ENCODE measurements around the gene SNTG2. TPM values are rescaled to one million over a fixed set of nuclear protein-coding genes. Genes with fewer than 3 reads are reported as not detected.

Gene SNTG2
- total RNA-seq, 1 experiment from 2014 or later, result not detected

- H3K27me3 ChIP-seq, result no peaks in the 10 kb centered on the region
- H3K4me3 ChIP-seq, result no peak overlapping the region
- DNase-seq, result no peak
- no peaks in the 10 kb centered on the region for H3K36me3 ChIP-seq
- H3K9me3 ChIP-seq, result no peaks in the 10 kb centered on the region
Measured at GRCh38 chr2:1230155-1230893, 279.7 kb downstream of the SNTG2 start.

GRCh38 chr2:1231466-1232063 is 280.9 kb downstream of the SNTG2 start:
- H3K36me3 ChIP-seq, result no peaks in the 10 kb centered on the region
- H3K27me3 ChIP-seq, result no peaks in the 10 kb centered on the region
- no peaks in the 10 kb centered on the region for H3K9me3 ChIP-seq
- H3K4me3 ChIP-seq, result no peak overlapping the region
- no peak for DNase-seq

GRCh38 chr2:1233281-1233680 is 282.6 kb downstream of the SNTG2 start:
- no peak for DNase-seq

DNA sequence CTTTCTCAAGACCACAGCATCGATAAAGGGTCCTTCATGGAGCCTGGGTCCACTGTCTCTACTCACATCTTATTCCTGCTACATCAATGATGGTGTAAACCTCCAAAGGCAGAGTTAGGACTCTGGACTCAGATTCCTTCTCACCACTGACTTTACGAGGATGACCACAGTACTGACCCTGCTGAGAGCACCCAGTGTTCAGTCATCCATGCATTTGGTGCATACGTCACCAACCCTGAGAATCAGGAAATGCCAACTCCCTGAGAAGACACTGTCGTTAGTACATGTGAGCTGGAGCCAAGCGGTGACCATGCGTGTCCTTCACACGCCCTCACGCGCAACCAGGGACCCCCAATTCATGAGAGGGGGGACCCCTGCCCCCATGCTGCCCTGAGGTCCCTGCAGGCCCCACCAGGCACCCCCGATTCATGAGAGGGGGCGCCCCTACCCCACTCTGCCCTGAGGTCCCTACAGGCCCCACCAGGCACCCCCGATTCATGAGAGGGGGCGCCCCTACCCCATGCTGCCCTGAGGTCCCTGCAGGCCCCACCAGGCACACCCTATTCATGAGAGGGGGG is 284.2 kb downstream of the SNTG2 start:
- DNase-seq, result no peak
- Histone ChIP-seq H3K9me3 (no peaks in the 10 kb centered on the region), H3K4me3 (no peak overlapping the region), H3K36me3 (no peaks in the 10 kb centered on the region), H3K27me3 (no peaks in the 10 kb centered on the region)

More at GRCh38 chr2:1233281-1233680, 282.6 kb downstream of the SNTG2 start:
- Histone ChIP-seq H3K36me3 (no peaks in the 10 kb centered on the region), H3K4me3 (no peak overlapping the region), H3K9me3 (no peaks in the 10 kb centered on the region), H3K27me3 (no peaks in the 10 kb centered on the region)

DNA sequence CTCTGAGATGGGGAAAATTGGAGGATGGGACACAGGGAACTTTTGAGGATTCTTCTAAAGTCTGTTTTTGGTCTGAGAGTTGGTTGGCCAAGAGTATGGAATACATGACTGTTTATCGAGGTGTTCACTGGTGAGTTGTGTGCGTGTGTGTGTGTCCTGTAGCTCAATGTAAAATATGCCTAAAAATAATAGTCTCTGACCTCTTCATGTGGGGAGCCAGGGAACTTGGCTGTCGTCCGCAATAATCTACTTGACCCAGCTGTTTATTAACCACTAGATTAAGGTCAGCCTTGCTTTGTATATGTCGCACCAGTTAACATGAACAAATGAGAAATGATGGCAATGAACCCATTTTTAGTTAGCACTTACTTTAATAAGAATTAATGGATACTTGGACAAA is 285.2 kb downstream of the SNTG2 start:
- Histone ChIP-seq H3K36me3 (no peaks in the 10 kb centered on the region), H3K27me3 (no peaks in the 10 kb centered on the region), H3K4me3 (no peak overlapping the region), H3K9me3 (no peaks in the 10 kb centered on the region)
- no peak for DNase-seq

GRCh38 chr2:1236606-1237005 is 286.0 kb downstream of the SNTG2 start:
- Histone ChIP-seq H3K36me3 (no peaks in the 10 kb centered on the region), H3K4me3 (no peak overlapping the region), H3K27me3 (peaks cover under 1% of the 10 kb centered on the region; the same call in 1 of the 2 replicates), H3K9me3 (no peaks in the 10 kb centered on the region)
- DNase-seq, result no peak

- Histone ChIP-seq H3K36me3 (no peaks in the 10 kb centered on the region), H3K9me3 (no peaks in the 10 kb centered on the region), H3K4me3 (no peak overlapping the region), H3K27me3 (peaks cover 3% of the 10 kb centered on the region; the same call in 1 of the 2 replicates)
- DNase-seq, result no peak
Measured at GRCh38 chr2:1237783-1238182, 287.1 kb downstream of the SNTG2 start.

GRCh38 chr2:1238598-1239138 is 288.0 kb downstream of the SNTG2 start:
- Histone ChIP-seq H3K4me3 (no peak overlapping the region), H3K27me3 (peaks cover 3% of the 10 kb centered on the region; the same call in 1 of the 2 replicates), H3K36me3 (no peaks in the 10 kb centered on the region), H3K9me3 (no peaks in the 10 kb centered on the region)
- no peak for DNase-seq

DNA sequence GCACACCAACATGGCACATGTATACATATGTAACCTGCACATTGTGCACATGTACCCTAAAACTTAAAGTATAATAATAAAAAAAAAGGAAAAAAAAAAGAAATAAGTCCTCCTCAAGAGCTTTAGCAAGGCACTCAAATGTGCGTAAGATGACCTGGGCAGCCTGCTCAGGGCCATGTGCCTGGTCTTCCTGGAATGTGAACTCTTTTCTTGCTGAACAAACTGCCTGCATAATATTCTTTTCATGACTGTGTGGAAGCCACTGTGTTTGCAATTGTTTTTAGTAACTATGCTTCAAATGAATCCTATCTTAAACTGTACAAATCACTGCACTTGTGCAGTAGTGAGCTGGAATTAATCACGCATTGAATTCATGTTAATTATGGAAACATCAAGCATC is 294.5 kb downstream of the SNTG2 start:
- Histone ChIP-seq H3K9me3 (no peaks in the 10 kb centered on the region), H3K27me3 (peaks cover 8% of the 10 kb centered on the region), H3K4me3 (no peak overlapping the region), H3K36me3 (no peaks in the 10 kb centered on the region)
- no peak for DNase-seq

GRCh38 chr2:1246239-1246638 is 295.6 kb downstream of the SNTG2 start:
- no peak for DNase-seq
- H3K9me3 ChIP-seq, result no peaks in the 10 kb centered on the region
- peaks cover 8% of the 10 kb centered on the region for H3K27me3 ChIP-seq
- no peak overlapping the region for H3K4me3 ChIP-seq
- H3K36me3 ChIP-seq, result no peaks in the 10 kb centered on the region

GRCh38 chr2:1246991-1247390 is 296.3 kb downstream of the SNTG2 start:
- Histone ChIP-seq H3K36me3 (no peaks in the 10 kb centered on the region), H3K27me3 (peaks cover 5% of the 10 kb centered on the region), H3K4me3 (no peak overlapping the region), H3K9me3 (no peaks in the 10 kb centered on the region)
- no peak for DNase-seq

DNA sequence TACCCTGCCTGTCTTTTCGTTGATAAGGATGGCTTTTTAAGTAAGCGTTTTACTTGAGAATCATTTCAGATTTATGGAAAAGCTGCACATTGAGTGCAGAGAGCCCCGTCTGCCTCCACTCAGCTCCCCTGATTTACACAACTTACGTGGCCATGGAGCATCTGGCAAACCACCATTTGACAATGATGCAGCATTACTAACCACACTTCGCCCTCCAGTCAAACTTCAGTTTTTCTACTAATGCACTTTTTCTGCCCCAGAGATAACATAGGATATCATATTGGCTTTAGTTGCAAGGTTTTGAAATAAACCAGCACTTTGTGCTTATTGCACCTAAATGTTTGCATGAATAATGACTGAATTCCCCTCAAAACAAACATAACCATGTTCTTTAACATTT is 297.5 kb downstream of the SNTG2 start:
- no peaks in the 10 kb centered on the region for H3K36me3 ChIP-seq
- H3K27me3 ChIP-seq, result peaks cover 5% of the 10 kb centered on the region
- H3K9me3 ChIP-seq, result no peaks in the 10 kb centered on the region
- DNase-seq, result no peak
- H3K4me3 ChIP-seq, result no peak overlapping the region

- Histone ChIP-seq H3K27me3 (peaks cover 5% of the 10 kb centered on the region), H3K36me3 (no peaks in the 10 kb centered on the region), H3K9me3 (no peaks in the 10 kb centered on the region), H3K4me3 (no peak overlapping the region)
- DNase-seq, result no peak
Measured at GRCh38 chr2:1249897-1250687, 299.4 kb downstream of the SNTG2 start.

DNA sequence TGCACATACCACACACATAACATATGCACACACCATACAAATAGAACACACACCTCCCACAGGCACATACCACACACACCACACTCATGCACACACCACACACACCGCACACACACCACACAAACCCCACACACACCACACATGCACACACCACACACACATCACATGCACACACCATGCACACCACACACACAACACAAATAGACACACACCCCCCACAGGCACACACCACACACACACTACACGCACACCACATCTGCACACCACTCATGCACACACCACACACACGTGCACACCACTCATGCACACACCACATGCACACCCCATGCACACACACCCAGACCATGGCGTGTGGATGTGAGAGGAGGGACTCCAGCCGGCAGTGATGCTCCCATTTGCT is 300.9 kb downstream of the SNTG2 start:
- Histone ChIP-seq H3K9me3 (no peaks in the 10 kb centered on the region), H3K36me3 (no peaks in the 10 kb centered on the region), H3K27me3 (peaks cover 4% of the 10 kb centered on the region), H3K4me3 (no peak overlapping the region)
- DNase-seq, result no peak

- no peaks in the 10 kb centered on the region for H3K27me3 ChIP-seq
- DNase-seq, result no peak
- H3K9me3 ChIP-seq, result no peaks in the 10 kb centered on the region
- no peaks in the 10 kb centered on the region for H3K36me3 ChIP-seq
- no peak overlapping the region for H3K4me3 ChIP-seq
Measured at GRCh38 chr2:1253629-1254028, 303.0 kb downstream of the SNTG2 start.

- no peak for DNase-seq
- Histone ChIP-seq H3K4me3 (no peak overlapping the region), H3K36me3 (no peaks in the 10 kb centered on the region), H3K9me3 (no peaks in the 10 kb centered on the region), H3K27me3 (no peaks in the 10 kb centered on the region)
Measured at GRCh38 chr2:1254662-1255343, 304.2 kb downstream of the SNTG2 start.
